ENCODE measurements around the gene SULT4A1.
"Not testable (repeated sequence)": the region's sequence is repeated elsewhere in the genome, so short reads cannot be mapped to it uniquely, and the experiment has no call there.

- TF ChIP-seq HDAC6 (IDR thresholded peaks at IDR 0.05; ENCODE audit: low read depth, low read length); EP300 (IDR thresholded peaks at IDR 0.05; ENCODE audit: borderline replicate concordance in 1 of 2, low read depth in 2 of 2, low read length in 2 of 2); CHD7 (IDR thresholded peaks at IDR 0.05; ENCODE audit: insufficient replicate concordance, low read length); EZH2 (IDR thresholded peaks at IDR 0.05; ENCODE audit: low read depth, low read length, severe bottlenecking); CTCF (IDR thresholded peaks at IDR 0.05; ENCODE audit: control extremely low read depth in 1 of 3, insufficient read depth in 1 of 3, low read depth in 1 of 3, low read length in 3 of 3); GABPA (IDR thresholded peaks at IDR 0.05; ENCODE audit: borderline replicate concordance, insufficient read depth, low read length); ASH2L (IDR thresholded peaks at IDR 0.05; ENCODE audit: low read length); POLR2AphosphoS5 (IDR thresholded peaks at IDR 0.05; ENCODE audit: low read depth, low read length); SP2 (IDR thresholded peaks at IDR 0.05; ENCODE audit: low read length): not testable (repeated sequence)
These were observed 6.7 kb upstream of the SULT4A1 start for GRCh38 chr22:43869001-43869400.
